HepG2 (cell line): ENCODE results near the gene CHCHD6. TPM values are rescaled to one million over a fixed set of nuclear protein-coding genes. Genes with fewer than 3 reads are reported as not detected.

Experiments
- CCDC6 ChIP-seq: sonication (generic); formaldehyde crosslinking; IDR thresholded peaks from 2 replicates; pipeline ENCODE4 v1.8.1; 2022; ENCODE audit warnings: mild to moderate bottlenecking, missing genetic modification reagents, moderate library complexity
- FOSL2 ChIP-seq: sonication (generic); formaldehyde crosslinking; IDR thresholded peaks from 2 replicates; pipeline ENCODE4 v1.4.0; 2020; ENCODE audit warnings: missing genetic modification reagents
- IRF1 ChIP-seq: sonication (generic); formaldehyde crosslinking; IDR thresholded peaks from 2 replicates; pipeline ENCODE4 v1.4.0; 2020; ENCODE audit warnings: low read depth, mild to moderate bottlenecking, missing genetic modification reagents
- ISX ChIP-seq: sonication (generic); formaldehyde crosslinking; conservative IDR thresholded peaks from 2 replicates; pipeline ENCODE4 v1.5.0; 2020; ENCODE audit warnings: missing genetic modification reagents
- KDM6A ChIP-seq: IDR thresholded peaks from 2 replicates; pipeline ENCODE4 v1.6.1; 2016; ENCODE audit warnings: low read depth
- NR2F6 ChIP-seq, 2 experiments: IDR thresholded peaks; 2 replicates each; pipeline ENCODE4 v1.6.1; 2016; ENCODE audit warnings: antibody characterized with exemption in 1 of 2, mild to moderate bottlenecking in 1 of 2
- PATZ1 ChIP-seq: sonication (generic); formaldehyde crosslinking; IDR thresholded peaks from 2 replicates; pipeline ENCODE4 v1.4.0; 2020; ENCODE audit warnings: missing genetic modification reagents
- SCMH1 ChIP-seq: sonication (generic); formaldehyde crosslinking; IDR thresholded peaks from 2 replicates; pipeline ENCODE4 v1.9.0; 2021; ENCODE audit warnings: missing genetic modification reagents, mild to moderate bottlenecking, borderline replicate concordance
- SKI ChIP-seq: fragments of 450-650 bp; IDR thresholded peaks from one replicate; pipeline ENCODE4 v1.6.1; 2018; ENCODE audit warnings: mild to moderate bottlenecking; ENCODE audit not compliant: partially characterized antibody
- SNAPC5 ChIP-seq: sonication (generic); formaldehyde crosslinking; IDR thresholded peaks from 2 replicates; pipeline ENCODE4 v1.8.1; 2023; ENCODE audit warnings: mild to moderate bottlenecking, missing genetic modification reagents, borderline replicate concordance
- SRF ChIP-seq: IDR thresholded peaks from 2 replicates; pipeline ENCODE4 v1.6.1; 2011; ENCODE audit warnings: mild to moderate bottlenecking, low read depth, low read length, moderate library complexity
- TMF1 ChIP-seq: sonication (generic); formaldehyde crosslinking; IDR thresholded peaks from 2 replicates; pipeline ENCODE4 v1.8.1; 2022; ENCODE audit warnings: low read depth, missing genetic modification reagents
- ZBTB14 ChIP-seq: sonication (generic); formaldehyde crosslinking; IDR thresholded peaks from 2 replicates; pipeline ENCODE4 v1.4.0; 2020; ENCODE audit warnings: missing genetic modification reagents
- ZBTB49 ChIP-seq: sonication (generic); formaldehyde crosslinking; IDR thresholded peaks from 2 replicates; pipeline ENCODE4 v1.4.0; 2020; ENCODE audit warnings: missing genetic modification reagents, borderline replicate concordance
- ZNF280B ChIP-seq: sonication (generic); formaldehyde crosslinking; IDR thresholded peaks from 2 replicates; pipeline ENCODE4 v1.5.0; 2020; ENCODE audit warnings: missing genetic modification reagents, mild to moderate bottlenecking, borderline replicate concordance
- ZNF333 ChIP-seq: sonication (generic); formaldehyde crosslinking; IDR thresholded peaks from 2 replicates; pipeline ENCODE4 v1.4.0; 2020; ENCODE audit warnings: mild to moderate bottlenecking, missing genetic modification reagents, borderline replicate concordance
- ZNF33B ChIP-seq: sonication (generic); formaldehyde crosslinking; IDR thresholded peaks from 2 replicates; pipeline ENCODE4 v1.5.1; 2020; ENCODE audit warnings: mild to moderate bottlenecking, missing genetic modification reagents
- ZNF549 ChIP-seq: sonication (generic); formaldehyde crosslinking; IDR thresholded peaks from 2 replicates; pipeline ENCODE4 v1.5.0; 2020; ENCODE audit warnings: missing genetic modification reagents
- ZNF746 ChIP-seq: sonication (generic); formaldehyde crosslinking; IDR thresholded peaks from 2 replicates; pipeline ENCODE4 v1.8.0; 2022; ENCODE audit warnings: mild to moderate bottlenecking, missing genetic modification reagents
- polyA plus RNA-seq, 8 experiments: library from polyadenylated mRNA; depleted of rRNA in 3 of 8; stranded (reverse) in 7 of 8; unstranded in 1 of 8; fragments of >200 nt; fragmentation: Illumina TruSeq in 4 of 8; extraction: Trizol in 4 of 8; gene quantifications; 2 replicates each; pipeline versions ENCODE4 v1.2.1 to v1.2.3, GENCODE V29; 2011 to 2016; ENCODE audit warnings: low read depth in 4 of 8, missing spikeins in 1 of 8, mixed read lengths in 1 of 8; ENCODE audit not compliant: insufficient read depth in 1 of 8
- total RNA-seq, 5 experiments: library from RNA; depleted of rRNA; stranded (reverse); fragments of >200 nt; fragmentation: Illumina TruSeq; extraction: Trizol; gene quantifications; 2 replicates each; pipeline ENCODE4 v1.2.3, GENCODE V29; 2016; ENCODE audit warnings: low read depth in 1 of 5

CHCHD6 gene
- total and polyA plus RNA-seq, 2 of the 13 experiments (the other 11 are each of a cell fraction or from before 2014, with no cell fraction given) = 20.3 to 20.8 TPM

- TF ChIP-seq PATZ1 (CRISPR knock-in tag) (peak; percentile 59), KDM6A (CRISPR knock-in tag) (no peak), ISX (no peak), ZNF746 (CRISPR knock-in tag) (no peak), ZNF549 (CRISPR knock-in tag) (no peak), SNAPC5 (CRISPR knock-in tag) (no peak), ZBTB14 (CRISPR knock-in tag) (no peak), SRF (no peak), IRF1 (CRISPR knock-in tag) (no peak), FOSL2 (CRISPR knock-in tag) (0 out of 2 replicates have a peak, but pooled peaks have one; percentile 24), TMF1 (CRISPR knock-in tag) (no peak), ZBTB49 (CRISPR knock-in tag) (no peak), CCDC6 (CRISPR knock-in tag) (no peak), ZNF33B (CRISPR knock-in tag) (peak; percentile 45; the same call in 1 of the 2 replicates), ZNF333 (CRISPR knock-in tag) (0 out of 2 replicates have a peak, but pooled peaks have one; percentile 18), NR2F6 (IDR thresholded peaks at IDR 0.05) (no peak), NR2F6 (CRISPR knock-in tag; IDR thresholded peaks at IDR 0.05) (no peak), SCMH1 (no peak), SKI (no peak), ZNF280B (CRISPR knock-in tag) (peak; percentile 75; the same call in 1 of the 2 replicates)
These were observed at the start of gene CHCHD6 (continued) for GRCh38 chr3:126703512-126704493.
